ENCODE data around the gene CHSY3.

Gene CHSY3

GRCh38 chr5:130021000-130021399 lies 116.7 kb downstream of the CHSY3 start:
- Histone ChIP-seq H3K4me3 (no peak overlapping the region), H3K36me3 (replicated peaks) (no peaks in the 10 kb centered on the region), H3K27me3 (ENCODE audit: low read depth) (no peaks in the 10 kb centered on the region), H3K4me1 (no peaks in the 10 kb centered on the region), H3K9me3 (no peaks in the 10 kb centered on the region)
- DNase-seq (ENCODE audit: low spot score in 2 of 2): no peak
- in situ Hi-C loops (cut with MboI; ENCODE audit: low sequenced_read_pairs): no loop called here

- no peak overlapping the region for H3K4me3 ChIP-seq
- H3K4me1 ChIP-seq: no peaks in the 10 kb centered on the region
- no peaks in the 10 kb centered on the region for H3K27me3 ChIP-seq (ENCODE audit: low read depth)
- no peaks in the 10 kb centered on the region for H3K36me3 ChIP-seq (replicated peaks)
- no peaks in the 10 kb centered on the region for H3K9me3 ChIP-seq
- in situ Hi-C loops (cut with MboI; ENCODE audit: low sequenced_read_pairs): no loop called here
- no peak for DNase-seq (ENCODE audit: low spot score in 2 of 2)
Measured at GRCh38 chr5:130021876-130022275, 117.6 kb downstream of the CHSY3 start.

DNA sequence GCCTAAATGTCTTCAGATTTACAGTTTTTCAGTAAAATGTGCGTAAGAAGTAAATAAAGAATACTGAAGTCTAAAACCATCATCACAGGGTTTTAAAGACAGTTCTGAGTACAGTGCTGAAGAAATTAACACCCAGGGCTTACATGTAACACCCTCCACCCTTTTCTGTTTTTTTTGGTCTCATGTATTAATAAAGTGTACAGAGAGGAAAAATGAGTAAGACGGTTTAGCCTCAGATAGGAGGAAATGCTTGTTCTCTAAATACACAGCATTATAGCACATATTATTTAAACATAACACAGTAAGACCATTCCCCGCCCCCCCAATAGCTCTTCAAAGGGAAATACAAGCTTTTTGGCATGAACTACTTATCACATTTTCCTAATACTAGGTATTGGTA lies 119.3 kb downstream of the CHSY3 start:
- DNase-seq (ENCODE audit: low spot score in 2 of 2): no peak
- no peaks in the 10 kb centered on the region for H3K27me3 ChIP-seq (ENCODE audit: low read depth)
- H3K36me3 ChIP-seq (replicated peaks): no peaks in the 10 kb centered on the region
- no peaks in the 10 kb centered on the region for H3K9me3 ChIP-seq
- no peak overlapping the region for H3K4me3 ChIP-seq
- no peaks in the 10 kb centered on the region for H3K4me1 ChIP-seq
- in situ Hi-C loops (cut with MboI; ENCODE audit: low sequenced_read_pairs): no loop called here

- H3K36me3 ChIP-seq (replicated peaks): no peaks in the 10 kb centered on the region
- H3K27me3 ChIP-seq (ENCODE audit: low read depth): no peaks in the 10 kb centered on the region
- no peak for DNase-seq (ENCODE audit: low spot score in 2 of 2)
- no peak overlapping the region for H3K4me3 ChIP-seq
- in situ Hi-C loops (cut with MboI; ENCODE audit: low sequenced_read_pairs): no loop called here
- no peaks in the 10 kb centered on the region for H3K4me1 ChIP-seq
- no peaks in the 10 kb centered on the region for H3K9me3 ChIP-seq
Measured at GRCh38 chr5:130024006-130024405, 119.7 kb downstream of the CHSY3 start.

- H3K4me1 ChIP-seq: no peaks in the 10 kb centered on the region
- H3K4me3 ChIP-seq: no peak overlapping the region
- no peak for DNase-seq (ENCODE audit: low spot score in 2 of 2)
- H3K9me3 ChIP-seq: no peaks in the 10 kb centered on the region
- in situ Hi-C loops (cut with MboI; ENCODE audit: low sequenced_read_pairs): no loop called here
- H3K27me3 ChIP-seq (ENCODE audit: low read depth): no peaks in the 10 kb centered on the region
- no peaks in the 10 kb centered on the region for H3K36me3 ChIP-seq (replicated peaks)
Measured at GRCh38 chr5:130025511-130025910, 121.2 kb downstream of the CHSY3 start.

- H3K9me3 ChIP-seq: no peaks in the 10 kb centered on the region
- H3K27me3 ChIP-seq (ENCODE audit: low read depth): no peaks in the 10 kb centered on the region
- no peak overlapping the region for H3K4me3 ChIP-seq
- H3K36me3 ChIP-seq (replicated peaks): no peaks in the 10 kb centered on the region
- no peaks in the 10 kb centered on the region for H3K4me1 ChIP-seq
- DNase-seq (ENCODE audit: low spot score in 2 of 2): no peak
- in situ Hi-C loops (cut with MboI; ENCODE audit: low sequenced_read_pairs): no loop called here
Measured at GRCh38 chr5:130032807-130033206, 128.5 kb downstream of the CHSY3 start.

- H3K27me3 ChIP-seq (ENCODE audit: low read depth): no peaks in the 10 kb centered on the region
- DNase-seq (ENCODE audit: low spot score in 2 of 2): no peak
- no peak overlapping the region for H3K4me3 ChIP-seq
- H3K36me3 ChIP-seq (replicated peaks): no peaks in the 10 kb centered on the region
- H3K9me3 ChIP-seq: no peaks in the 10 kb centered on the region
- H3K4me1 ChIP-seq: no peaks in the 10 kb centered on the region
- in situ Hi-C loops (cut with MboI; ENCODE audit: low sequenced_read_pairs): no loop called here
Measured at GRCh38 chr5:130034566-130035210, 130.4 kb downstream of the CHSY3 start.

DNA sequence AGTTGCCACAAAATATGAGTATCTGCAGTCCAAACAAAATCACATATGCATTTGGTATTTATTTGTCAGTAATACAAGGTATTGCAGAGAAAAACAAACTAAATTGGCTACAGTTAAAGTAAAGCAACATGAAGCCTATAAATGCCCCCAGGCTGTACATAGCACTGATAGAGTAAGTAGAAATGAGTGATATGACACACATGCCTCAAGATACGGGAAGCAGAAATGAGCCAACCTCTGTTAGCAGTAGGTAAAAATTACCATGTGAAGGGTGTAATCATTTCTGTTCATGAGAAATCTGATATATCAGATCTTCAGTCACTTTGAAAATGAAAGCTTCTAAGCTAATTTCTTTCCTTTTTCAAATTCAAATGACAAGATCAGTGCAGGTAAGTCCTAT lies 131.1 kb downstream of the CHSY3 start:
- Histone ChIP-seq H3K4me3 (no peak overlapping the region), H3K36me3 (replicated peaks) (no peaks in the 10 kb centered on the region), H3K27me3 (ENCODE audit: low read depth) (no peaks in the 10 kb centered on the region), H3K4me1 (no peaks in the 10 kb centered on the region), H3K9me3 (no peaks in the 10 kb centered on the region)
- DNase-seq (ENCODE audit: low spot score in 2 of 2): no peak
- in situ Hi-C loops (cut with MboI; ENCODE audit: low sequenced_read_pairs): no loop called here

DNA sequence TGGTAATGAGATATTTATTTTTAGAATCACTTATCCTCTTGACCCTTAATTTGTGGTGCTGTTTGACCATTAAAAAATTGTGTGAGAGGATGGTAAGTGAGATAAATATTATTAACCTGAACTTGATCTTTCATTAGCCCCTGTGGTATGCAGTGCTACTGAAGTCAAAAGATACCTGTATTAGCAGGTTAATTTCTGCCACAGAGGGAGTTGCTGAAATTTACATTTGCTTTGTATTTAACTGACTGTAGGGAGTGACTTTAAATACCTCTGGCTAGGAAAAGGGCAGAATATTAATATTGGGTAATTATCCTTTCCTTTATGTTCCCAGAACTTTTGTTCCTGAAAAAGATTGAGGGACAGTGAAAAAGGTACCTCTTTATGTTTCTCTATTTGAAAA lies 133.6 kb downstream of the CHSY3 start:
- no peaks in the 10 kb centered on the region for H3K9me3 ChIP-seq
- no peak for DNase-seq (ENCODE audit: low spot score in 2 of 2)
- H3K27me3 ChIP-seq (ENCODE audit: low read depth): no peaks in the 10 kb centered on the region
- H3K4me1 ChIP-seq: no peaks in the 10 kb centered on the region
- in situ Hi-C loops (cut with MboI; ENCODE audit: low sequenced_read_pairs): no loop called here
- no peak overlapping the region for H3K4me3 ChIP-seq
- no peaks in the 10 kb centered on the region for H3K36me3 ChIP-seq (replicated peaks)

DNA sequence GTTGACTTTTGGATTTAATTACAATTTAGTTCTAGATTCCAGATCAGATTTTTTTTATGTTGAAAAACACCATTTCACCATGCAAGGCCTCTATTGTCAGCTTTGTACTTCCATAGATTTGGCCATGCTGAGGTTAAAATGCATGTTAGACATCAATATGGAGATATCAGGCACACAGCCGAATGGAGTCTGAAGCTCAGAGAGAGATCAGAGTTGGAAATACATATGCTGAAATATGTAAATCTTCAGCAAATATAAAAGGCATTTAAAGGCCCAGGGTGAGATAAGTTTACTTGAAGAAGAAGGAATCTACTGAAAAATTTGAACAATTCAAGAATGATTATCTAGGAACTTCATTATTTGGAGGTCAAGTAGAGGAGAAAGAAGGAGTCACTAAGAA lies 139.6 kb downstream of the CHSY3 start:
- H3K9me3 ChIP-seq: no peaks in the 10 kb centered on the region
- in situ Hi-C loops (cut with MboI; ENCODE audit: low sequenced_read_pairs): no loop called here
- no peaks in the 10 kb centered on the region for H3K36me3 ChIP-seq (replicated peaks)
- no peaks in the 10 kb centered on the region for H3K27me3 ChIP-seq (ENCODE audit: low read depth)
- DNase-seq (ENCODE audit: low spot score in 2 of 2): no peak
- no peaks in the 10 kb centered on the region for H3K4me1 ChIP-seq
- H3K4me3 ChIP-seq: no peak overlapping the region

- in situ Hi-C loops (cut with MboI; ENCODE audit: low sequenced_read_pairs): no loop called here
- Histone ChIP-seq H3K4me1 (no peaks in the 10 kb centered on the region), H3K9me3 (no peaks in the 10 kb centered on the region), H3K4me3 (no peak overlapping the region), H3K36me3 (replicated peaks) (no peaks in the 10 kb centered on the region), H3K27me3 (ENCODE audit: low read depth) (no peaks in the 10 kb centered on the region)
- DNase-seq (ENCODE audit: low spot score in 2 of 2): no peak
Measured at GRCh38 chr5:130045334-130045733, 141.1 kb downstream of the CHSY3 start.

DNA sequence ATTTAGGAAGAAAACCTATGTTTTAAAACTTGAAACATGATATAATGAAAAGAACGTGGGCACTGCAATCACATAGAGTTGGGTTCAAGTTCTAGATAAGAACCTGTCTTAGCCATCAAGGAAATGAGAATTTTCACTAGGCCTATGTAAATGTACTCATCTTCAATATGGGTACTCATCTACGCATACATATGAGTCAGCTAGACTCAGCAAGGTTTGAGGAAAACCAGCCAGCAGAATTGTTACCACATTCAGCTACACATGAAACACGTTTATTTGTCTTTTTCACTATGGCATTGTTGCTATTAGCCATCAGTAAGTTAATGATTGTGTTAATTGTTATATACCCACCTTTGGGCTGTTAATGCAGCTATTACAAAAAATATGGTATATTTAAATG lies 146.3 kb downstream of the CHSY3 start:
- Histone ChIP-seq H3K4me3 (no peak overlapping the region), H3K27me3 (ENCODE audit: low read depth) (peaks cover 2% of the 10 kb centered on the region; the same call in 1 of the 2 replicates), H3K9me3 (no peaks in the 10 kb centered on the region), H3K36me3 (replicated peaks) (no peaks in the 10 kb centered on the region), H3K4me1 (no peaks in the 10 kb centered on the region)
- in situ Hi-C loops (cut with MboI; ENCODE audit: low sequenced_read_pairs): no loop called here
- no peak for DNase-seq (ENCODE audit: low spot score in 2 of 2)

DNA sequence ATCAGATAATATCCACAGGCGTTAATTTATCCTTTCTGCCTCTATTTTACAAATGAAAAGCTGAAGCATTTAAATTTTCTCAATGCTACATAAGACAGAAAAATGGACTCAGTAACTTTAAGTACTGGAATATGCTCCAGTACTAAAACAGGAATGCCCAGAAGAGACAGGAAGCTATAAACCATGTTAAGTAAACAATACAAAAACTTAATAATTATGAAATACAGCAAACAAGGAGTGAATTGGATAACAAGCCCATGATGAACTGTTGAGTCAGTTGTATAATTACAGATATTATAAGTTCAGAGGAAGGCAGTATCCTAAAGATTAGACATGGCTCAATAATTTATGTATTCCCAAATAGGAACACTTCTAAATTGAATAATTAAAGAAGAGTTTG lies 148.5 kb downstream of the CHSY3 start:
- Histone ChIP-seq H3K4me1 (no peaks in the 10 kb centered on the region), H3K36me3 (replicated peaks) (no peaks in the 10 kb centered on the region), H3K4me3 (no peak overlapping the region), H3K27me3 (ENCODE audit: low read depth) (peaks cover 2% of the 10 kb centered on the region; the same call in 1 of the 2 replicates), H3K9me3 (no peaks in the 10 kb centered on the region)
- in situ Hi-C loops (cut with MboI; ENCODE audit: low sequenced_read_pairs): no loop called here
- DNase-seq (ENCODE audit: low spot score in 2 of 2): no peak

GRCh38 chr5:130055572-130055971 lies 151.3 kb downstream of the CHSY3 start:
- H3K9me3 ChIP-seq: no peaks in the 10 kb centered on the region
- no peaks in the 10 kb centered on the region for H3K36me3 ChIP-seq (replicated peaks)
- H3K4me1 ChIP-seq: no peaks in the 10 kb centered on the region
- peaks cover 2% of the 10 kb centered on the region; the same call in 1 of the 2 replicates for H3K27me3 ChIP-seq (ENCODE audit: low read depth)
- in situ Hi-C loops (cut with MboI; ENCODE audit: low sequenced_read_pairs): no loop called here
- DNase-seq (ENCODE audit: low spot score in 2 of 2): no peak
- H3K4me3 ChIP-seq: no peak overlapping the region

GRCh38 chr5:130061746-130062145 lies 157.5 kb downstream of the CHSY3 start:
- Histone ChIP-seq H3K9me3 (no peaks in the 10 kb centered on the region), H3K4me1 (no peaks in the 10 kb centered on the region), H3K27me3 (ENCODE audit: low read depth) (no peaks in the 10 kb centered on the region), H3K36me3 (replicated peaks) (no peaks in the 10 kb centered on the region), H3K4me3 (no peak overlapping the region)
- no peak for DNase-seq (ENCODE audit: low spot score in 2 of 2)
- in situ Hi-C loops (cut with MboI; ENCODE audit: low sequenced_read_pairs): no loop called here
